Smooth muscle cell (in vitro differentiated cells): ENCODE measurements around the gene STARD3NL. TPM values are rescaled to one million over a fixed set of nuclear protein-coding genes. Genes with fewer than 3 reads are reported as not detected.

Experiments used
- DNase-seq: peaks from one replicate; lab custom pipeline; 2025; ENCODE audit not compliant: unreplicated experiment; lab: John Stamatoyannopoulos, UW
- H2AFZ ChIP-seq: fragments of 200-600 bp; sonication (generic); 2 replicates; pipeline ENCODE4 v1.6.0; 2016; ENCODE audit warnings: antibody characterized with exemption, low read depth, mild to moderate bottlenecking
- H3F3A ChIP-seq: fragments of 200-600 bp; sonication (generic); 2 replicates; pipeline ENCODE4 v1.6.0; 2017; ENCODE audit warnings: antibody characterized with exemption, low read depth
- H3K27ac ChIP-seq: fragments of 200-600 bp; sonication (generic); 2 replicates; pipeline ENCODE4 v1.5.1; 2016; ENCODE audit warnings: low read depth, mild to moderate bottlenecking
- H3K27me3 ChIP-seq: fragments of 200-600 bp; sonication (generic); 2 replicates; pipeline ENCODE4 v1.6.1; 2016; ENCODE audit warnings: low read depth, mild to moderate bottlenecking
- H3K36me3 ChIP-seq: fragments of 200-600 bp; sonication (generic); 2 replicates; pipeline ENCODE4 v1.5.1; 2016; ENCODE audit warnings: low read depth
- H3K4me1 ChIP-seq: fragments of 200-600 bp; sonication (generic); 2 replicates; pipeline ENCODE4 v1.5.1; 2016; ENCODE audit warnings: low read depth
- H3K4me2 ChIP-seq: fragments of 200-600 bp; sonication (generic); 2 replicates; pipeline ENCODE4 v1.6.0; 2016; ENCODE audit warnings: mild to moderate bottlenecking
- H3K4me3 ChIP-seq: fragments of 200-600 bp; sonication (generic); 2 replicates; pipeline ENCODE4 v1.5.1; 2016; ENCODE audit warnings: mild to moderate bottlenecking
- H3K79me2 ChIP-seq: fragments of 200-600 bp; sonication (generic); 2 replicates; pipeline ENCODE4 v1.6.0; 2016; ENCODE audit warnings: low read depth, mild to moderate bottlenecking
- H3K9ac ChIP-seq: fragments of 200-600 bp; sonication (generic); 2 replicates; pipeline ENCODE4 v1.6.0; 2016; ENCODE audit warnings: low read depth
- H3K9me3 ChIP-seq: fragments of 200-600 bp; sonication (generic); replicated peaks from 2 replicates; pipeline ENCODE4 v1.5.1; 2016; ENCODE audit warnings: low read depth
- H4K20me1 ChIP-seq: fragments of 200-600 bp; sonication (generic); 2 replicates; pipeline ENCODE4 v1.6.0; 2016; ENCODE audit warnings: low read depth
- CTCF ChIP-seq: fragments of 200-600 bp; sonication (generic); IDR thresholded peaks from 2 replicates; pipeline ENCODE4 v1.5.1; 2017; ENCODE audit warnings: borderline replicate concordance, mild to moderate bottlenecking, antibody characterized with exemption; ENCODE audit not compliant: insufficient read depth, poor library complexity, severe bottlenecking
- WGBS: methylation state at CpG from one replicate; pipeline ENCODE4 v1.1.7; 2016; ENCODE audit warnings: low lambda C conversion rate; 5-methylcytosine and 5-hydroxymethylcytosine counted together
- polyA plus RNA-seq: library from polyadenylated mRNA; unstranded; fragments of >200 nt; fragmentation: Nextera tagmentation; extraction: Ambion mirVana; gene quantifications from 2 replicates; pipeline ENCODE4 v1.2.1, GENCODE V29; 2016
- total RNA-seq: library from RNA; depleted of rRNA; stranded (reverse); fragments of >200 nt; gene quantifications from 2 replicates; pipeline ENCODE4 v1.2.3, GENCODE V29; 2014

STARD3NL gene
- total and polyA plus RNA-seq, 2 experiments from 2014 or later: 62.5 to 81.6 TPM

DNA sequence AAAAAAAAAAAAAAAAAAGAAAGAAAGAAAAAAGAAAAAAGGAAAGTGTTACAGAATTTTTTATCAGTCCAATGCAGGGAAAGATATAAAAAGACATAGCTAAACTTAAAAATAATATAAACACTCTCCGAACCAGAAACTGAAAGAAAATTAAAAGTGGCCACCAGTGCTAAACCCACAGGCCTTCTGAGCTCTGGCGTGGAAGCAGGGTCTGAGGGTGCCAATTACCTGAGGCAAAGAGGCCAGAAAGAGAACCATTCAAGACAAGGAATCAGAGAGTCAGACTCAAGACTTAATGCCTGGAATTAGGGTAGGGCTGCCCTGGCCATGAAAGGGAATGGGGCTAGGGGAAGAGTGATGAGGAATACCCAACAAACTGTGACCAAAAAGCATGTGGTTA, 36.9 kb upstream of the STARD3NL start:
- WGBS: 96% methylated on average over 2 of the region's 2 CpGs

DNA sequence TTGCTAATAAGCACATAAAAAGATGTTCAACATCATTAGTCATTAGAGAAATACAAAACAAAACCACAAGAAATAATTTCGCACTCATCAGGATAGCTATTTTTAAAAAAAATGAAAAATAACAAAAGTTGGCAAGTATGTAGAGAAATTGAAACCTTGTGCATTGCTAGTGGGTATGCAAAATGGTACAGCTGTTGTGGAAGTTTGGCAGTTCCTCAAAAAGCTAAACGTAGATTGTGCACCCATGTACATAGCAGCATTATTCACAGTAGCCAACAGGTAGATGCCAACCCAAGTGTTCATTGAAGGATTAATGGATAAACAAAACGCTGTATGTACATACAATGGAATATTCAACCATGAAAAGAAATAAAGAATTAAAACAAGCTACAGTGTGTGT, 35.3 kb upstream of the STARD3NL start:
- Histone ChIP-seq H3K4me3 (no peak overlapping the region), H3K27ac (no peak overlapping the region), H3K9ac (no peak overlapping the region), H3K27me3 (no peaks in the 10 kb centered on the region), H3K79me2 (no peaks in the 10 kb centered on the region), H4K20me1 (no peaks in the 10 kb centered on the region), H2AFZ (no peak overlapping the region), H3K4me2 (no peak overlapping the region), H3K9me3 (no peaks in the 10 kb centered on the region), H3K36me3 (no peaks in the 10 kb centered on the region), H3K4me1 (no peaks in the 10 kb centered on the region), H3F3A (no peaks in the 10 kb centered on the region)
- TF ChIP-seq CTCF: no peak
- DNase-seq: no peak
- 81% methylated on average over 3 of the region's 3 CpGs for WGBS

More for the DNA sequence above, 36.9 kb upstream of the STARD3NL start:
- Histone ChIP-seq H3K9me3 (no peaks in the 10 kb centered on the region), H3K4me1 (no peaks in the 10 kb centered on the region), H4K20me1 (no peaks in the 10 kb centered on the region), H3K4me2 (no peak overlapping the region), H3K27ac (no peak overlapping the region), H2AFZ (no peak overlapping the region), H3K4me3 (no peak overlapping the region), H3K27me3 (peaks cover 8% of the 10 kb centered on the region), H3K36me3 (no peaks in the 10 kb centered on the region), H3F3A (no peaks in the 10 kb centered on the region), H3K9ac (no peak overlapping the region), H3K79me2 (no peaks in the 10 kb centered on the region)
- no peak for DNase-seq
- TF ChIP-seq CTCF: no peak

GRCh38 chr7:38147005-38147404, 31.0 kb upstream of the STARD3NL start:
- no peak for TF ChIP-seq CTCF
- no peaks in the 10 kb centered on the region for H3K79me2 ChIP-seq
- no peaks in the 10 kb centered on the region for H4K20me1 ChIP-seq
- H3K4me3 ChIP-seq: no peak overlapping the region
- no peak overlapping the region for H3K27ac ChIP-seq
- H3K36me3 ChIP-seq: no peaks in the 10 kb centered on the region
- DNase-seq: no peak
- no peak overlapping the region for H3K4me2 ChIP-seq
- H3K27me3 ChIP-seq: peaks cover 3% of the 10 kb centered on the region
- WGBS: 88% methylated on average over 2 of the region's 2 CpGs
- no peak overlapping the region for H3K9ac ChIP-seq
- no peaks in the 10 kb centered on the region for H3K9me3 ChIP-seq
- H3K4me1 ChIP-seq: no peaks in the 10 kb centered on the region
- no peak overlapping the region for H2AFZ ChIP-seq
- no peaks in the 10 kb centered on the region for H3F3A ChIP-seq

- Histone ChIP-seq H2AFZ (no peak overlapping the region), H4K20me1 (no peaks in the 10 kb centered on the region), H3K4me3 (no peak overlapping the region), H3K4me1 (no peaks in the 10 kb centered on the region), H3K4me2 (no peak overlapping the region), H3K36me3 (no peaks in the 10 kb centered on the region), H3K9ac (no peak overlapping the region), H3K27me3 (peaks cover 3% of the 10 kb centered on the region), H3K27ac (no peak overlapping the region), H3K79me2 (no peaks in the 10 kb centered on the region), H3K9me3 (no peaks in the 10 kb centered on the region), H3F3A (no peaks in the 10 kb centered on the region)
- no peak for DNase-seq
- TF ChIP-seq CTCF: no peak
- WGBS: 86% methylated on average over 2 of the region's 2 CpGs
These were observed 26.5 kb upstream of the STARD3NL start for GRCh38 chr7:38151556-38151955.
